Measurements from ENCODE around the gene PDSS1. TPM values are rescaled to one million over a fixed set of nuclear protein-coding genes. Genes with fewer than 3 reads are reported as not detected.

Gene PDSS1
- total RNA-seq, 2 donors from 2014 or later: 1.6 to 9.3 TPM

DNA sequence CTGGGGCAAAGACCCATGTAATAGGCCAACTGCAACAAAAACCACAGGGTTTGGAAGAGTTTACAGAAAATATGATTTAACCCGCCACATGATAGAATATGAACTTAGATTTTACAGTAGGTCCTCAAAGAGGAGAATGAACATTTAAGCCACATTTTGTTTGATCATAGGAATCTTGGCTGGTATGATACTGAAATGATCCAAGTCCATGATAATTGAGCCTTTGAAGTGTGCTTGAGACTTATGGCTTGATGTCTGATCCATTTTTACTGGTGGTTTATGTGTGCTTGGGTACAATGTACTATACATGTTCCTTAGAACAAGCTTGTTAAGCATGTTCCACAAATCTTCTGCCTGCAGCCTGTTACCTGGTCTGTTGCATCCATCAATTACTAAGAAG, 41.8 kb upstream of the PDSS1 start:
- DNase-seq: no peak
- H3K4me1 ChIP-seq: no peaks in the 10 kb centered on the region
- no peak for ATAC-seq
- no peak overlapping the region for H3K4me3 ChIP-seq
- TF ChIP-seq CTCF (IDR thresholded peaks at IDR 0.05) (no peak), POLR2A (IDR thresholded peaks at IDR 0.05) (no peak)
- H3K36me3 ChIP-seq (replicated peaks in 1 of 2; ENCODE audit: insufficient read depth in 1 of 2, low read depth in 2 of 2): no peaks in the 10 kb centered on the region
- H3K27me3 ChIP-seq: no peaks in the 10 kb centered on the region
- no peaks in the 10 kb centered on the region for H3K9me3 ChIP-seq
- 94 to 96% methylated on average over 1 of the region's 1 CpG for WGBS, 2 donors
- intact Hi-C loops (cut with DNase I): no loop called here
- no peak overlapping the region for H3K27ac ChIP-seq

DNA sequence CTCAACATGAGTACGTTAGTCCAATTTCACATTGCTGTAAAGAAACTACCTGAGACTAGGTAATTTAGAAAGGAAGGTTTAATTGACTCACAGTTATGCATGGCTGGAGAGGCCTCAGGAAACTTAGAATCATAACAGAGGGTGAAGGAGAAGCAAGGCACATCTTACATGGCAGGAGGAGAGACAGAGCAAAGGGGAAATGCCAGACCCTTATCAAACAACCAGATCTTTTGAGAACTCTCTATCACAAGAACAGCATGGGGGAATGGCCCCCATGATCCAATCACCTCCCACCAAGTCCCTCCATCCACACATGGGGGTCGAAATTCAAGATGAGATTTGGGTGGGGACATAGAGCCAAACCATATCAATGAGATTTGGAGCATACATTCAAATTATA, 34.6 kb upstream of the PDSS1 start:
- DNase-seq: no peak
- no peak for ATAC-seq
- Histone ChIP-seq H3K27ac (no peak overlapping the region), H3K9me3 (no peaks in the 10 kb centered on the region), H3K27me3 (no peaks in the 10 kb centered on the region), H3K4me1 (no peaks in the 10 kb centered on the region), H3K4me3 (no peak overlapping the region), H3K36me3 (replicated peaks in 1 of 2; ENCODE audit: insufficient read depth in 1 of 2, low read depth in 2 of 2) (no peaks in the 10 kb centered on the region)
- intact Hi-C loops (cut with DNase I): no loop called here
- TF ChIP-seq POLR2A (IDR thresholded peaks at IDR 0.05) (no peak), CTCF (IDR thresholded peaks at IDR 0.05) (no peak)
- 56 to 62% methylated on average over 2 of the region's 2 CpGs for WGBS, 2 donors

- TF ChIP-seq POLR2A (IDR thresholded peaks at IDR 0.05) (no peak), CTCF (IDR thresholded peaks at IDR 0.05) (no peak)
- Histone ChIP-seq H3K4me3 (no peak overlapping the region), H3K4me1 (no peaks in the 10 kb centered on the region), H3K36me3 (replicated peaks in 1 of 2; ENCODE audit: insufficient read depth in 1 of 2, low read depth in 2 of 2) (no peaks in the 10 kb centered on the region), H3K9me3 (no peaks in the 10 kb centered on the region), H3K27me3 (no peaks in the 10 kb centered on the region), H3K27ac (no peak overlapping the region)
- intact Hi-C loops (cut with DNase I): no loop called here
- 55 to 61% methylated on average over 4 to 7 of the region's 7 CpGs for WGBS, 2 donors
- ATAC-seq: no peak
- DNase-seq: no peak
Measured at GRCh38 chr10:26665080-26666048, 32.1 kb upstream of the PDSS1 start.

GRCh38 chr10:26675873-26676257, 21.6 kb upstream of the PDSS1 start:
- Histone ChIP-seq H3K27me3 (no peaks in the 10 kb centered on the region), H3K9me3 (no peaks in the 10 kb centered on the region), H3K4me1 (no peaks in the 10 kb centered on the region), H3K36me3 (replicated peaks in 1 of 2; ENCODE audit: insufficient read depth in 1 of 2, low read depth in 2 of 2) (no peaks in the 10 kb centered on the region), H3K4me3 (no peak overlapping the region), H3K27ac (no peak overlapping the region)
- 88 to 92% methylated on average over 1 of the region's 1 CpG for WGBS, 2 donors
- DNase-seq (no peak), ATAC-seq (no peak)
- intact Hi-C loops (cut with DNase I): no loop called here
- TF ChIP-seq CTCF (IDR thresholded peaks at IDR 0.05): no peak
- no peak for TF ChIP-seq POLR2A (IDR thresholded peaks at IDR 0.05)

DNA sequence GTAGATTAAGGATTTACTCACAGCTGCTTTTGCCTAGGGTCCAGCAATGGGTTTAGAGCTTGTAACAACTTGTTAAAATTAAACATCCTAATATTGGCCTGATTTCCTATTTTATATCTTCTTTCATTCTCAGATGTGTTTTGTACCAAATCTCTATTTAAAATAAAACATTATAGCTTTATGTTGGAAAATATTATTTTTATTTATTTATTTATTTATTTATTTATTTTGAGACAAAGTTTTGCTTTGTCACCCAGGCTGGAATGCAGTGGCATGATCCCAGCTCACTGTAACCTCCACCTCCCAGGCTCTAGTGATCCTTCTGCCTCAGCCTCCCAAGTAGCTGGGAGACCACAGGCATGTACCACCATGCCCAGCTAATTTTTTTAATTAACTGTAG, 17.9 kb upstream of the PDSS1 start:
- intact Hi-C loops (cut with DNase I): no loop called here
- TF ChIP-seq CTCF (IDR thresholded peaks at IDR 0.05): no peak
- no peak for TF ChIP-seq POLR2A (IDR thresholded peaks at IDR 0.05)
- DNase-seq: no peak

More for the DNA sequence above, 17.9 kb upstream of the PDSS1 start:
- no peaks in the 10 kb centered on the region for H3K9me3 ChIP-seq
- no peaks in the 10 kb centered on the region for H3K27me3 ChIP-seq
- H3K4me1 ChIP-seq: no peaks in the 10 kb centered on the region
- no peak for ATAC-seq
- H3K4me3 ChIP-seq: no peak overlapping the region
- no peaks in the 10 kb centered on the region for H3K36me3 ChIP-seq (replicated peaks in 1 of 2; ENCODE audit: insufficient read depth in 1 of 2, low read depth in 2 of 2)
- no peak overlapping the region for H3K27ac ChIP-seq
